Measurements from ENCODE around the gene CBX4. TPM values are rescaled to one million over a fixed set of nuclear protein-coding genes. Genes with fewer than 3 reads are reported as not detected.
A peak's percentile ranks its signal among the peaks of the same experiment; 100 is the strongest.

CBX4 gene
- total RNA-seq, 1 donor from 2014 or later, result 56.3 TPM

- intact Hi-C loops (cut with micrococcal nuclease), result no loop called here
- no peaks in the 10 kb centered on the region for H3K36me3 Mint-ChIP-seq (ENCODE audit: low read depth)
- H3K27ac Mint-ChIP-seq, result no peak overlapping the region
- ChIA-PET CTCF (interaction anchor here (0.6 to 1.5 kb wide), 4 partner anchors 9 to 102 kb away, joined by 3 read pairs; no protein-coding TSS in a partner anchor), POLR2A (interaction anchor here (1.1 to 7.2 kb wide), 7 partner anchors 32 to 127 kb away, joined by 3 to 212 read pairs (median 4); partner anchors contain the start of gene CBX8)
- ATAC-seq (ENCODE audit: low read depth), result no peak
- H3K4me1 Mint-ChIP-seq, result peaks cover 40% of the 10 kb centered on the region
- H3K9me3 Mint-ChIP-seq, result no peaks in the 10 kb centered on the region
- H3K27me3 Mint-ChIP-seq, result peaks cover 25% of the 10 kb centered on the region
- no peak for TF ChIP-seq CTCF (IDR thresholded peaks at IDR 0.05)
- DNase-seq, result peak; percentile 37
- H3K4me3 Mint-ChIP-seq, result peak overlapping the region; percentile 83
Measured at GRCh38 chr17:79843474-79843815, 4.2 kb upstream of the CBX4 start.

DNA sequence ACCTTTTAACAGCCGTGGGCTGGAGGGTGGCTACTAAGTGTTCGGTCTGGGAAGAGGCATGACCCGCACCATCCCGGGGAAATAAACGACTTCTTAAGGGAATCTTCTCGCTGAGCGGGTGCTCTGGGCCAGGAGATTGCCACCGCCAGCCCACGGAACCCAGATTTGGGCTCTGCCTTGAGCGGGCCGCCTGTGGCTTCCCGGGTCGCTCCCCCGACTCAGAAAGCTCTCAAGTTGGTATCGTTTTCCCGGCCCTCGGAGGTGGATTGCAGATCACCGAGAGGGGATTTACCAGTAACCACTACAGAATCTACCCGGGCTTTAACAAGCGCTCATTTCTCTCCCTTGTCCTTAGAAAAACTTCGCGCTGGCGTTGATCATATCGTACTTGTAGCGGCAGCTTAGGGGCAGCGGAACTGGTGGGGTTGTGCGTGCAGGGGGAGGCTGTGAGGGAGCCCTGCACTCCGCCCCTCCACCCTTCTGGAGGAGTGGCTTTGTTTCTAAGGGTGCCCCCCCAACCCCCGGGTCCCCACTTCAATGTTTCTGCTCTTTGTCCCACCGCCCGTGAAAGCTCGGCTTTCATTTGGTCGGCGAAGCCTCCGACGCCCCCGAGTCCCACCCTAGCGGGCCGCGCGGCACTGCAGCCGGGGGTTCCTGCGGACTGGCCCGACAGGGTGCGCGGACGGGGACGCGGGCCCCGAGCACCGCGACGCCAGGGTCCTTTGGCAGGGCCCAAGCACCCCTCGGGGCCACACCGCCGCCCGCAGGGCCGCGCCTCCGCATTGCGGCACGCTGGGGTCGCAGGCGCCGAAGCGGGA, 3.6 kb upstream of the CBX4 start:
- TF ChIP-seq CTCF (IDR thresholded peaks at IDR 0.05), result no peak
- ChIA-PET CTCF (interaction anchor here (0.6 to 1.3 kb wide), 6 partner anchors 25 to 101 kb away, joined by 3 to 4 read pairs (median 3); partner anchors contain the start of gene CBX8), POLR2A (interaction anchor here (0.6 to 7.2 kb wide), 9 partner anchors 8 to 128 kb away, joined by 3 to 212 read pairs (median 4); partner anchors contain the start of gene CBX8)
- peaks cover 5% of the 10 kb centered on the region for H3K36me3 Mint-ChIP-seq (ENCODE audit: low read depth)
- no peaks in the 10 kb centered on the region for H3K9me3 Mint-ChIP-seq
- intact Hi-C loops (cut with micrococcal nuclease), result loop anchor here (1.0 kb wide), 1 partner anchor 32 kb away; no protein-coding TSS in a partner anchor
- DNase-seq, result peak; percentile 37
- peaks cover 46% of the 10 kb centered on the region for H3K4me1 Mint-ChIP-seq
- H3K27ac Mint-ChIP-seq, result peak overlapping the region; percentile 53
- H3K4me3 Mint-ChIP-seq, result peak overlapping the region; percentile 67
- ATAC-seq (ENCODE audit: low read depth), result no peak
- peaks cover 20% of the 10 kb centered on the region for H3K27me3 Mint-ChIP-seq

DNA sequence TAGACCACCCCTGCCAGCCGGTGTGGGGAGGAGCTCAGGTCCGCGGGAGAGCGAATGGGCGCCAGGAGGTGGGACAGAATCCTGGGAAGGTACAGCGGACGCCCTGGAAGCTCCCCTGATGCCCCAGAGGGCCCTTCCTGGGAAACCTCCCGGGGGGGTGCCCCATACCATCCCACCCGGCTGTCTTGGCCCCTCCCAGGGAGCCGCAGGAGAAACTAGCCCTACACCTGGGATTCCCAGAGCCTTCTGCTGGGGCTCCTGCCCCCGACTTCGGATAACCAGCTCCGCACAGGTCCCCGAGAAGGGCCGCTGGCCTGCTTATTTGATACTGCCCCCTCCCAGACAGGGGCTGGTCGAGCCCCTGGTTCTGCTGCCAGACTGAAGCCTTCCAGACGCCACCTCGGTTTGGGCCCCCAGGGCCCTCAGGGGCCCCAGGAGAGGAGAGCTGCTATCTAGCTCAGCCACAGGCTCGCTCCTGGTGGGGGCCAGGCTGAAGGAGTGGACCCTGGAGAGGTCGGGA, 3.0 kb upstream of the CBX4 start:
- ATAC-seq (ENCODE audit: low read depth) (no peak), DNase-seq (no peak)
- ChIA-PET POLR2A (interaction anchor here (1.0 to 7.2 kb wide), 9 partner anchors 9 to 140 kb away, joined by 3 to 212 read pairs (median 4); partner anchors contain the start of gene CBX8), CTCF (interaction anchor here (1.2 to 1.3 kb wide), 4 partner anchors 28 to 101 kb away, joined by 3 to 4 read pairs (median 4); partner anchors contain the start of gene CBX8)
- peak overlapping the region; percentile 67 for H3K4me3 Mint-ChIP-seq
- intact Hi-C loops (cut with micrococcal nuclease), result loop anchor here (1.0 kb wide), 1 partner anchor 31 kb away; no protein-coding TSS in a partner anchor
- peaks cover 53% of the 10 kb centered on the region for H3K4me1 Mint-ChIP-seq
- H3K36me3 Mint-ChIP-seq (ENCODE audit: low read depth), result peaks cover 7% of the 10 kb centered on the region
- no peaks in the 10 kb centered on the region for H3K9me3 Mint-ChIP-seq
- peak overlapping the region; percentile 76 for H3K27ac Mint-ChIP-seq
- no peak for TF ChIP-seq CTCF (IDR thresholded peaks at IDR 0.05)
- peaks cover 20% of the 10 kb centered on the region for H3K27me3 Mint-ChIP-seq

DNA sequence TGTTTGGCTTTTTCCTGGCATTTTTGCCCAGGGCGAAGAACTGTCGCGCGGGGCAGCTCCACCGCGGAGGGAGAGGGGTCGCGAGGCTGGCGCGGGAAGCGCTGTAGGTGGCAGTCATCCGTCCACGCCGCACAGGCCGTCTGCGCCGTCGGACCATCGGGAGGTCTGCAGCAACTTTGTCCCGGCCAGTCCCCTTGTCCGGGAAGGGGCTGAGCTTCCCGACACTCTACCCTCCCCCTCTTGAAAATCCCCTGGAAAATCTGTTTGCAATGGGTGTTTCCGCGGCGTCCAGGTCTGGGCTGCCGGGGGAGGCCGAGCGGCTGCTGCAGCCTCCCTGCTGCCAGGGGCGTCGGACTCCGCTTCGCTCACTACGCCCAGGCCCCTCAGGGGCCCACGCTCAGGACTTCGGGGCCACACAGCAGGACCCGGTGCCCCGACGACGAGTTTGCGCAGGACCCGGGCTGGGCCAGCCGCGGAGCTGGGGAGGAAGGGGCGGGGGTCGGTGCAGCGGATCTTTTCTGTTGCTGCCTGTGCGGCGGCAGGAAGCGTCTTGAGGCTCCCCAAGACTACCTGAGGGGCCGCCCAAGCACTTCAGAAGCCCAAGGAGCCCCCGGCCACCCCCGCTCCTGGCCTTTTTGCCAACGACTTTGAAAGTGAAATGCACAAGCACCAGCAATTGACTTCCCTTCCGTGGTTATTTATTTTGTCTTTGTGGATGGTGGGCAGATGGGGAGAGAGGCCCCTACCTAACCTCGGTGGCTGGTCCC, 2.3 kb upstream of the CBX4 start:
- H3K36me3 Mint-ChIP-seq (ENCODE audit: low read depth), result peaks cover 12% of the 10 kb centered on the region
- H3K27me3 Mint-ChIP-seq, result peaks cover 20% of the 10 kb centered on the region
- TF ChIP-seq CTCF (IDR thresholded peaks at IDR 0.05), result no peak
- no peaks in the 10 kb centered on the region for H3K9me3 Mint-ChIP-seq
- POLR2A ChIA-PET, result interaction anchor here (0.6 to 7.2 kb wide), 14 partner anchors 9 to 1558 kb away, joined by 3 to 212 read pairs (median 4); partner anchors contain the start of gene CBX8
- H3K4me3 Mint-ChIP-seq, result peak overlapping the region; percentile 46
- CTCF ChIA-PET, result interaction anchor here (1.1 to 1.8 kb wide), 6 partner anchors 27 to 129 kb away, joined by 3 to 5 read pairs (median 4); partner anchors contain the start of gene CBX8
- DNase-seq (no peak), ATAC-seq (ENCODE audit: low read depth) (no peak)
- intact Hi-C loops (cut with micrococcal nuclease), result loop anchor here (1.0 kb wide), 1 partner anchor 30 kb away; no protein-coding TSS in a partner anchor
- H3K27ac Mint-ChIP-seq, result peak overlapping the region; percentile 76
- peaks cover 58% of the 10 kb centered on the region for H3K4me1 Mint-ChIP-seq
